ENCODE data around the gene MOCS2.
A peak's percentile ranks its signal among the peaks of the same experiment; 100 is the strongest.
"Not testable (repeated sequence)": the region's sequence is repeated elsewhere in the genome, so short reads cannot be mapped to it uniquely, and the experiment has no call there.

The MOCS2 gene

GRCh38 chr5:53109443-53110127 is at the start of gene MOCS2:
TSS of gene MOCS2 (minus strand) at chr5:53109757. CDS start at chr5:53107174, 2,583 bp downstream.
- peak; percentile 88 to 89 for DNase-seq

DNA sequence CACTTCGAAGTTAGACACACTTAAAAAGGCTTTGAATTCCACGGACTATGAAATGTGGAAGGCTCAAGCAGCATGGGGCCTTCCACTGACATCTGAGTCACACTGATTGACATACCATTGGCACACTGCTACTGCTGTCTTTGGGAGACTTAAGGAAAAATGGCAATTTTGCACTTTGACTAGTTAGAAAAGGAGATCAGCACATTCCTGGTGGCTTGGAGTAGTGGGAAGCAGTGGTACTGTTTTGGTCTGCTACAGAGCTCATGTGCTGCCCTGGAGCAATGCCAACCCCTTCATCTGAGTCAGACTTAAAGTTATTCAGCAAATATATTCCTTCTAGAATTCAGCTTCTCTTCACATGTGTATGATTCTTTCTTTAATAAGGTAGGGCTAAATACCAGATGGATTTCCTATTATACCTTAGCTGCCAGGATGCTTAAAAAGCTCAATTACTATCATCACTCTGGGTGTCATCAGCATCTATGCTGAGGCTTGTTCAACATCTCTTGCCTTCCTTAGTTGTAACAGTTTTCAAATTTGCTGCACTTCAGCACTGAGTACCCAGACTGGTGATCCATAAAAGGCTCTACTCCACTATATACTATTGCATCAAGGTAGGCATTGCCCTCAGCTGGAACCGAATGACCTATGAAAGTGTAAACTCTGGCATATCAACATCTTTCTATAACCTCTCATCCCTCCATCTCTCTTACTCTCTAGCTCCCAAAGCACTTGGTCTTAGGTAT is 42.3 kb upstream of the MOCS2 start:
- DNase-seq = no peak

DNA sequence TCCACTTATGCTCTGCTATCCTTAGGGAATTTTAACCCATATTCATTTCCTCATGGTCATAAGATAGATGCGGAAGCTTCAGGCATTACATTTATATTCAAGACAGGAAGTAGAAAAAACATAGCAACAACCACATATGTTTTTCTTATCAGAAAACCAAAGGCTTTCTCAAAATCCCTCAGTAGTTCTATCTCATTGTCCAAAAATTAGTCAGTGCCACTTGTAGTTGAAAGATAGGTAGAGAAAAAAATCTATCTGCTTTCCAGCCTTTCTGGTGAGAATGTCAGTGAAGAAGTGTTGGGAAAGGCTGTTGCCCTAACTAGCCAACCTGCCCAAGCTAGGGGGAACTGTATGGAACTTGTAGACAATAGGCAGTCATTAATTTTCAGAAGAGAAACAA is 23.5 kb upstream of the MOCS2 start:
- DNase-seq = no peak

- DNase-seq = no peak
Observed at GRCh38 chr5:53130266-53130665, 20.7 kb upstream of the MOCS2 start.

- DNase-seq = no peak
Observed at GRCh38 chr5:53128481-53128880, 18.9 kb upstream of the MOCS2 start.

DNA sequence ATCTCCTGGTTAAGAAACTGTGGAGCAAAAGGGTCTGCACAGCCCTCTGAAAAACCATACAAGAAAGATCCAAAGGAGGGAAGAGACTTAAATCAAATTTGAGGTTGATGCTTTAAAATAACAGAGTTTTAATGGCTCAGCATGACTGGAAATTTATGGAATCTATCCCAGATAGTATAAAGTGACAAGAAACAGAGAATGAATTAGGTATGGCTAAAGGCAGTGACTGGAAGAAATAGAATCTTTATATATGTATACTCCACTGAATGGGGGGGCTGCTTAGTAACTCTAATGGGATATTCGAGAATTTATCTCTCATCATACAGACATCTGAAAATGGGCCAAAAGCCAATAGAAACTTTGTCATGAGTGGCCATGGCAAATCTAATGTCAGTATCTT is 17.6 kb upstream of the MOCS2 start:
- DNase-seq = no peak

- DNase-seq = no peak
Observed at GRCh38 chr5:53126521-53126920, 17.0 kb upstream of the MOCS2 start.

GRCh38 chr5:53123702-53124101 is 14.1 kb upstream of the MOCS2 start:
- DNase-seq = no peak

- no peak for DNase-seq
Observed at GRCh38 chr5:53120165-53120564, 10.6 kb upstream of the MOCS2 start.

GRCh38 chr5:53118879-53119278 is 9.3 kb upstream of the MOCS2 start:
- no peak for DNase-seq

DNA sequence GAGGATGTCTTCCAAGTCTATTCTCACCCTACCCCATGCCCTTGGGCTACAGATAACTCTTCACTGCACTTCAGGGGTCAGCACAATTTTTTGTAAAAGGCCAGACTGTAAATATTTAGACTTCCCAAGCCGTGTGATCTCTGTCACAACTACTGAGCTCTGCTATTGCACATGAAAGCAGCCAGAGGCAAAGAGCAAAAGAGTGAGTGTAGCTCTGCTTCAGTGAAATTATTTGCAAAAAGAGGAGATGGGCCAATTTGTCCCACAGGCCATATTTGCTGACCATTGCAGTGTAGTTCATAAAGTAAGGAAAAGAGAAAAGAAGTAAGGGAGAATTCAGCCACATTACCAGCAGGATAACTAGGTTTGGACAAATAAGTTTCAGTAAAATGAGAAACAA is 7.0 kb upstream of the MOCS2 start:
- no peak for DNase-seq

- no peak for DNase-seq
Observed at GRCh38 chr5:53114988-53115387, 5.4 kb upstream of the MOCS2 start.

DNA sequence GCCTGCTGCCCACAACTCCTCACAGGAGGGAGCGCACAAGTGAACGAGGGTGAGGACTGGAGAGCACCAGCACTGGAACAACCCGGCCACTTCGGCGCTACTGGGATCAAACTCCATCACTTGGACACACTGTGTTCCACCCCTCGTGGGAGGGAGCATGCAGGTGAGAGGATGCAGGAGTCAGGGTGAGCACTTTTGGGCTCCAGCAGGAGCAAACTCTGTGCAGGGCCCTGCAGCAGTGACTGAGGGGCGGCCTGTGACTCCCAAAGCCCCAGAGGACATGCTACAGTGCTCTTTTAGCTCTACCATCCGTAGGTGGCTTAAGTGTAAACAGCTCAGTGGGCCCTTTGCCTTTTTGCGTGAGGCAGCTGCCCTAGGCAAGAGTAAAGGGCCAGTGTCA is 4.4 kb upstream of the MOCS2 start:
- no peak for DNase-seq

- DNase-seq = no peak
Observed at GRCh38 chr5:53112909-53113308, 3.4 kb upstream of the MOCS2 start.

GRCh38 chr5:53112307-53112706 is 2.8 kb upstream of the MOCS2 start:
- DNase-seq = not testable (repeated sequence)

DNA sequence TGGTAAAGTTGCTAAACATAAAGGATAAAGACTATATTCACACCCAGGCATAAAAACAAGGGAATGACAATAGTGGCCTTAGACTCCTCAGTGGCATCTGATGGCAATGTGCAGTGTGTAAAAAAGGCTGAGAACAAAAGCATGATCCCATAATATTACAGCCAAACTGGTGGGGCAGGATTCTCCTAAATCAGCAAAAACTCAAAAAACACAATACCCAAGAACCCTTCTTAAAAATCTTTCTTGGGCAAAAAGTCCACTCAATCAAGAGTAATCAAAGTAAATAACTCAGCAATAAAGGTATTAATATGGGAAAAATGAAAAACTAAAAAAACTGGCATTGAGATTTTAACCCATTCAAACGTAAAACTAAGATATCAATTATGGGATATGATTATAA is 1.6 kb upstream of the MOCS2 start:
- no peak for DNase-seq

DNA sequence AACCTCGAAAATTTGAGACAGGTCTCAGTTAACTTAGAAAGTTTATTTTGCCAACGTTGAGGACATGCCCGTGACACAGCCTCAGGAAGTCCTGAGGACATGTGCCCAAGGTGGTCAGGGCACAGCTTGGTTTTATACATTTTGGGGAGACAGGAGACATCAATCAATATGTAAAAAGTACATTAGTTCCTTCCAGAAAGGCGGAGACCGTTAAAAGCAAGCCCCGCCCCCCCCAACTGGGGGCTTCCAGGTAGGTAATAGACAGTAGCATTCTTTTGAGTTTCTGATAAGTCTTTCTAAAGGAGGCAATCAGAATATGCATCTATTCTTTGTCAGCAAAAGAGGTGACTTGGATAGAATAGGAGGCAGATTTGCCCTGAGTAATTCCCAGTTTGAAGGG is 599 bp upstream of the MOCS2 start:
- no peak for DNase-seq

- DNase-seq = peak in 1 of 2 donors; percentile 4
Observed at GRCh38 chr5:53109056-53109442, 508 bp downstream of the MOCS2 start.

DNA sequence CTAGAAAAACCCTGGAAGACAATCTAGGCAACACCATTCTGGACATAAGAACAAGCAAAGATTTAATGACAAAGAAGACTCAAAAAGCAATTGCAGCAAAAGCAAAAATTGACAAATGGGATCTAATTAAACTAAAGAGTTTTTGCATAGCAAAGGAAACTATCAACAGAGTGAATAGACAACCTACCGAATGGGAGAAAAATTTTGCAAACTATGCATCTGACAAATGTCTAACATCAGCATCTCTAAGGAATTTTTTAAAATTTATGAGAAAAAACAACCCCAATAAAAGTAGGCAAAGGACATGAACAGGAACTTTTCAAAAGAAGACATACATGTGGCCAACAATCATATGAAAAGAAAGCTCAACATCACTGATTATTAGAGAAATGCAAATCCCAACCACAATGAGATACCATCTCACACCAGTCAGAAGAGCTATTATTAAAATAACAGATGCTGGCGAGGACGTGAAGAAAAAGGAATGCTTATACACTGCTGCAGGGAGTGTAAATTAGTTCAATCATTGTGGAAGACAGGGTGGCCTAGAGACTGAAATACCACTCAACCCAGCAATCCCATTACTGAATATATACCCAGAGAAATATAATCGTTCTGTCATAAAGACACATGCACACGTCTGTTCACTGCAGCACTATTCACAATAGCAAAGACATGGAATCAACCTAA is 3.8 kb downstream of the MOCS2 start:
- DNase-seq = no peak

- DNase-seq = no peak
Observed at GRCh38 chr5:53100606-53101005, 9.0 kb downstream of the MOCS2 start.

DNA sequence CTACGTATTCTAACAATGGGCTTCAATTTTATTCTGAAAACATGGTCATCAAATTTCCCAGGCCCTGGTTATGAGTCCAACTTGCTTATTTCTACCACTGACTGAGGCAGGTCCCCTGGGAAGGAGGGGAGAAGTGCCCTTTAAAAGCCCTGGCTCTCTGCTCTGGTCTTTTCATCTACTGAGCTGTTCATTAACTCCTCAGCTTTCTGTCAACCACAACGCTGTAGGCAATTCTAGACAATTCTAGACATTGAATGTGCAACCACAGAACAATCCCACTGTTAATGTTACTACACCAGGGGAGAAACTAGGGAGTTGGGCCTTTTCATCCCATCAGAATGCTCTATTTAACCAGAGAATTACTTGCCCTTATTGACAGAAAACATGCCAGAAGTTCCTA is 10.0 kb downstream of the MOCS2 start:
- no peak for DNase-seq

DNA sequence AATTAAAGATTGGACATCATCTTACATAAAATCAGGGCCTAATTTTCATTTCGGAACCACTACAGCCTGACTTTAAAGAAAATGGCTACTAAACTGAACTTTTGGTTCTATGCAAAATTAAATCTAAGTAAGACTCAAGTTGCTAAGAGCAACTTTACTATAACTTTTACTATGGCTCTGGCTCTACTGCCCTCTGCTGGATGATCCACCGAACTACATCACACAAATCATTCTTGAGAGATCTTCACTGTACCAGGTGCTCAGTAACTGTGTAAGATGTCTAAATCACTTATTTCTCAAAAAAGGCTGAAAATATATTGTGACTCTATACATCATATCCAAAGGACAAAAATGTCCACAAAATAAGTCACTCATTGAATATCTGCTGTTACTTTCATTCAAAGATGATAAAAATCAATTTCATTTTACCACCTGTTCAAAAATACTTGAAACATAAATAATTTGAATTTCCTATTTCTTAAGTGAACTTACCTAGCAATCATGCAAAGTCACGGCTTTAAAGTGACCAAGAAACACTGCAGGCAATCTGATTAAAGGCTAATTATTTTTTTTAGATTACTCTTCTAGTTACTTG is 13.5 kb downstream of the MOCS2 start:
- DNase-seq = peak; percentile 55 to 75

- no peak for DNase-seq
Observed at GRCh38 chr5:53095217-53095616, 14.3 kb downstream of the MOCS2 start.

DNA sequence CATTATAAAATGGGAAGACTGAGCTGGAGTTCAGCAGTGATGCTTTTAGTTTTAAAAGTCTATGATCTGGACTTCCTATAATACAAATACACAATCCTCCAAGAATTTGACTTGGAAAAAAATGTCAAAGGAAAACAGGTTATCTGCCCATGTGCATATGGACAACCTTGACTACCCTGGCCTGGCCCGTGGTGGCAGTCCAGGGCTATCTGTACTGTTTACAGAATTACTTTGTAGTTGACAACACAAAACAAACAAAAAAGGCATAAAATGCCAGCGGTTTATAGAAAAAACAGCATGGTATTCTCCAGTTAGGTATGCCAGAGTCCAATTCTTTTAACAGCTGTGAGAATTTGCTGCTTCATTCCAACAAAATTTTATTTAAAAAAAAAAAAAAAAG is 17.3 kb downstream of the MOCS2 start:
- DNase-seq = no peak
